Measurements from ENCODE around the gene BLVRB. TPM values are rescaled to one million over a fixed set of nuclear protein-coding genes. Genes with fewer than 3 reads are reported as not detected.

The BLVRB gene
- total RNA-seq, 2 donors from 2014 or later, result 79.8 to 109 TPM

GRCh38 chr19:40414542-40415535 lies 50.7 kb downstream of the BLVRB start:
- Histone ChIP-seq H3K4me1 (no peaks in the 10 kb centered on the region), H3K4me3 (no peak overlapping the region), H3K9me3 (no peaks in the 10 kb centered on the region), H3K36me3 (replicated peaks in 1 of 2; ENCODE audit: insufficient read depth in 1 of 2, low read depth in 2 of 2) (no peaks in the 10 kb centered on the region), H3K27me3 (no peaks in the 10 kb centered on the region), H3K27ac (no peak overlapping the region)
- intact Hi-C loops (cut with DNase I), result no loop called here
- TF ChIP-seq CTCF (IDR thresholded peaks at IDR 0.05) (no peak), POLR2A (IDR thresholded peaks at IDR 0.05) (no peak)
- no peak for DNase-seq
- ATAC-seq, result no peak
- 78 to 79% methylated on average over 9 to 15 of the region's 21 CpGs for WGBS, 2 donors

GRCh38 chr19:40413291-40413845 lies 52.2 kb downstream of the BLVRB start, which contains the start of gene PRX:
Gene PRX, minus strand, starts transcription at chr19:40413378. Its CDS starts 5,446 bp downstream, at chr19:40407932.
- no peaks in the 10 kb centered on the region for H3K27me3 ChIP-seq
- intact Hi-C loops (cut with DNase I), result no loop called here
- H3K27ac ChIP-seq, result no peak within 1 kb of the TSS
- no peak within 1 kb of the TSS for H3K4me3 ChIP-seq
- no peak for DNase-seq
- no peaks in the 10 kb centered on the region for H3K4me1 ChIP-seq
- no peaks in the 10 kb centered on the region for H3K36me3 ChIP-seq (replicated peaks in 1 of 2; ENCODE audit: insufficient read depth in 1 of 2, low read depth in 2 of 2)
- H3K9me3 ChIP-seq, result no peaks in the 10 kb centered on the region
- no peak for TF ChIP-seq POLR2A (IDR thresholded peaks at IDR 0.05)
- TF ChIP-seq CTCF (IDR thresholded peaks at IDR 0.05), result no peak
- WGBS, 2 donors, result 38 to 43% methylated on average over 13 to 18 of the region's 18 CpGs
- ATAC-seq, result no peak

GRCh38 chr19:40412866-40413265 lies 52.7 kb downstream of the BLVRB start:
- intact Hi-C loops (cut with DNase I), result no loop called here
- no peak overlapping the region for H3K4me3 ChIP-seq
- TF ChIP-seq POLR2A (IDR thresholded peaks at IDR 0.05), result no peak
- no peak for ATAC-seq
- H3K4me1 ChIP-seq, result no peaks in the 10 kb centered on the region
- WGBS, 2 donors, result 71 to 100% methylated on average over 3 to 4 of the region's 4 CpGs
- H3K27ac ChIP-seq, result no peak overlapping the region
- no peaks in the 10 kb centered on the region for H3K27me3 ChIP-seq
- no peaks in the 10 kb centered on the region for H3K9me3 ChIP-seq
- H3K36me3 ChIP-seq (replicated peaks in 1 of 2; ENCODE audit: insufficient read depth in 1 of 2, low read depth in 2 of 2), result no peaks in the 10 kb centered on the region
- no peak for DNase-seq

- Histone ChIP-seq H3K4me1 (no peaks in the 10 kb centered on the region), H3K4me3 (no peak overlapping the region), H3K36me3 (replicated peaks in 1 of 2; ENCODE audit: insufficient read depth in 1 of 2, low read depth in 2 of 2) (no peaks in the 10 kb centered on the region), H3K9me3 (no peaks in the 10 kb centered on the region), H3K27ac (no peak overlapping the region), H3K27me3 (no peaks in the 10 kb centered on the region)
- 66 to 78% methylated on average over 8 of the region's 8 CpGs for WGBS, 2 donors
- intact Hi-C loops (cut with DNase I), result no loop called here
- ATAC-seq, result no peak
- no peak for DNase-seq
- TF ChIP-seq POLR2A (IDR thresholded peaks at IDR 0.05), result no peak
- no peak for TF ChIP-seq CTCF (IDR thresholded peaks at IDR 0.05)
Observed at GRCh38 chr19:40411958-40412499, 53.5 kb downstream of the BLVRB start.

- Histone ChIP-seq H3K4me1 (no peaks in the 10 kb centered on the region), H3K4me3 (no peak overlapping the region), H3K27me3 (no peaks in the 10 kb centered on the region), H3K36me3 (replicated peaks in 1 of 2; ENCODE audit: insufficient read depth in 1 of 2, low read depth in 2 of 2) (no peaks in the 10 kb centered on the region), H3K9me3 (no peaks in the 10 kb centered on the region), H3K27ac (no peak overlapping the region)
- intact Hi-C loops (cut with DNase I), result no loop called here
- ATAC-seq (no peak), DNase-seq (no peak)
- WGBS, 2 donors, result 60 to 75% methylated on average over 5 to 16 of the region's 16 CpGs
- TF ChIP-seq POLR2A (IDR thresholded peaks at IDR 0.05) (no peak), CTCF (IDR thresholded peaks at IDR 0.05) (no peak)
Observed at GRCh38 chr19:40411125-40411842, 54.3 kb downstream of the BLVRB start.
